Activated CD4-positive, alpha-beta T cell treated with anti-CD3 and anti-CD28 coated beads, Interleukin-2, amount 10 ng/mL, durations not matched to agents 7 days and 5 days (primary cell): ENCODE measurements around the gene GMNC. TPM values are rescaled to one million over a fixed set of nuclear protein-coding genes. Genes with fewer than 3 reads are reported as not detected.
A peak's percentile ranks its signal among the peaks of the same experiment; 100 is the strongest.
"Not testable (repeated sequence)": the region's sequence is repeated elsewhere in the genome, so short reads cannot be mapped to it uniquely, and the experiment has no call there.

Source experiments
- CTCF ChIA-PET: fragments of 350-600 bp; sonication (Branson Sonifier 250); formaldehyde crosslinking; loops from one replicate; lab custom pipeline; 2021; ENCODE audit warnings: antibody characterized with exemption; lab: Charles Lee
- POLR2A ChIA-PET: fragments of 350-600 bp; sonication (Branson Sonifier 250); formaldehyde crosslinking; loops from one replicate; lab custom pipeline; 2021; ENCODE audit warnings: antibody characterized with exemption; lab: Charles Lee
- DNase-seq: peaks from one replicate; pipeline ENCODE4 v3.0.0-alpha.2; 2020
- H3K27ac Mint-ChIP-seq: one replicate; pipeline ENCODE4 v1.8.0; 2021; ENCODE audit warnings: mild to moderate bottlenecking, moderate library complexity, mixed read lengths
- H3K27me3 Mint-ChIP-seq: one replicate; pipeline ENCODE4 v1.8.0; 2021; ENCODE audit warnings: mixed read lengths
- H3K36me3 Mint-ChIP-seq: one replicate; pipeline ENCODE4 v1.8.0; 2021; ENCODE audit warnings: low read depth, mixed read lengths
- H3K4me1 Mint-ChIP-seq: one replicate; pipeline ENCODE4 v1.8.0; 2021; ENCODE audit warnings: mixed read lengths
- H3K4me3 Mint-ChIP-seq: one replicate; pipeline ENCODE4 v1.8.0; 2021; ENCODE audit warnings: mild to moderate bottlenecking, moderate library complexity, mixed read lengths
- H3K9me3 Mint-ChIP-seq: one replicate; pipeline ENCODE4 v1.8.0; 2021; ENCODE audit warnings: mixed read lengths
- total RNA-seq, 2 experiments: library from RNA; stranded (reverse); gene quantifications; one replicate each; pipeline ENCODE4 v1.2.3, GENCODE V29; 2021

The GMNC gene, protein sequence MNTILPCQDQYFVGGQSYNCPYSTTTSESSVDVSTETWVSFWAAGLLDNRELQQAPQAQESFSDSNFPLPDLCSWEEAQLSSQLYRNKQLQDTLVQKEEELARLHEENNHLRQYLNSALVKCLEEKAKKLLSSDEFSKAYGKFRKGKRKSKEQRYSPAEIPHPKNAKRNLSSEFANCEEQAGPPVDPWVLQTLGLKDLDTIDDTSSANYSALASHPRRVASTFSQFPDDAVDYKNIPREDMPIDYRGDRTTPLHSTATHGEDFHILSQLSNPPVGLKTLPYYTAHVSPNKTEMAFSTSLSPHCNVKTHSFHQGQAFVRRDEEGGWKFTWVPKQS
- total RNA-seq: not detected

DNA sequence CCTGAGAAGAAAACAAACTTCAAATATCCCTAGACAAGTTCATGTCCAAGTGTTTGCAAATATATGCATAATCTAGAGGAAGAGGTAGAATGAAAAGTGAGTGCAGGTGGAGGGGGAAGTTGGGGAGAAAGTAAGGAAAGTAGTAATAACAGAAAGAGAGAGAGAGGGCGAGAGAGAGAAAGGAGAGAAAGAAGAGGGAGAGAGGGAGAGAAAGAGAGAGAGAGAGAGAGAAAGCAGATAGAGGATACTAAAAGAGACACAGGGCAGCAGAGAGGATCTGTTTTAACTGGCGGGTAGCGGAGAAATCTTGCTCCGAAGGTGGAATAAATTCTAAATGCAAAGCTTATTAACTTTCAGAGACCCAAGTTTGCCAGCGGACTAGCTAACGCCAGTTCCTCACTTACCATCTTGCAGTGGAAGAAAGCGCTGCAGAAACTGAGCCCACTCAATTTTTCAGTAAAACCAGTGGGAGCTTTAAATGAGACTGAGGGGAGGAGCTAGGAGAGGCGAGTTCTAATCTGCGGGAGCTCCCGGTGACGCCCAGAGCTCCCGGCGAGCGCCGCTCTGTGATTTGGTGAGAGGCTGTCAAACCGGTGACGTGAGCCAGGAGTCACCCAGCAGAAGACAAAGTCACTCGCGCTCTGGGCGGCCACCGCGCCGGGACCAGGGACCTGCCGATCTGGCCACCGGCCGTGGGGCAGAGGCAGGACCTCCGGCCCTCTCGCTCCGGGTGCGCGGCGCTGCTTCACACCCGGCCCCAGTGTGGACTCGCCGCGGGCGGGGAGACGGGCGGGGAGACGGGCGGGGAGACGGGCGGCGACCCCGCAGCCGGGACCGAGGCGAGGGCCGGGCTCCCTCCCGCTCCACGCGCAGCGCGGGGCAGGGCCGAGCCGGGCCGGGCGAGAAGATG lies at the start of gene GMNC:
TSS of gene GMNC (minus strand) at position 486 of the 910 bp plus-strand sequence. CDS start at position 407, 79 bp downstream.
- peak within 1 kb of the TSS; percentile 60 for H3K4me3 Mint-ChIP-seq
- H3K36me3 Mint-ChIP-seq: no peaks in the 10 kb centered on the region
- H3K27me3 Mint-ChIP-seq: peaks cover 39% of the 10 kb centered on the region
- POLR2A ChIA-PET: interaction anchor here (0.6 kb wide), 1 partner anchor 11 kb away, joined by 3 read pairs; no protein-coding TSS in a partner anchor
- H3K27ac Mint-ChIP-seq: no peak within 1 kb of the TSS
- CTCF ChIA-PET: no interaction called here
- no peaks in the 10 kb centered on the region for H3K9me3 Mint-ChIP-seq
- peak; percentile 40 for DNase-seq
- H3K4me1 Mint-ChIP-seq: peaks cover 9% of the 10 kb centered on the region

DNA sequence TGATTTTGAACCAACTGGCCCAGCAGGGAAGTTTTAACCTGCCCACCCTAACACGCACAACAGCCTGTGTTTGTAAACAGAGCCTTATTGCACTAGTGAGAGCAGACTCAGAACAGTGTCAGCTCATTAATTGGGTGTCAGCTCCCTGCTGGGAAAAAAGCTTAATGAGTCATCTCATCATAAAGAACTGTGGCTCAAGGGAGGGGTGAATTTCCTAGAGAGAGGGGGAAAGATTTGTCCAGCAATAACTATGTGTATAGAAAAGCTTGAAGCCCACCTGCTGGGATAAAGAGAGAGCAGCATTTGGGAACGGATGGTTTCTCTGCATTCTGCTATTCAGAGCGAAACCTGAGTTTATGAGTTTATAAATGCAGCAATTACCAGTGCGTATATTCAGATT lies 48.9 kb upstream of the GMNC start:
- Mint-ChIP-seq H3K27me3 (no peaks in the 10 kb centered on the region), H3K27ac (no peak overlapping the region), H3K9me3 (no peaks in the 10 kb centered on the region), H3K36me3 (no peaks in the 10 kb centered on the region), H3K4me3 (no peak overlapping the region), H3K4me1 (no peaks in the 10 kb centered on the region)
- CTCF ChIA-PET: no interaction called here
- POLR2A ChIA-PET: no interaction called here
- no peak for DNase-seq

DNA sequence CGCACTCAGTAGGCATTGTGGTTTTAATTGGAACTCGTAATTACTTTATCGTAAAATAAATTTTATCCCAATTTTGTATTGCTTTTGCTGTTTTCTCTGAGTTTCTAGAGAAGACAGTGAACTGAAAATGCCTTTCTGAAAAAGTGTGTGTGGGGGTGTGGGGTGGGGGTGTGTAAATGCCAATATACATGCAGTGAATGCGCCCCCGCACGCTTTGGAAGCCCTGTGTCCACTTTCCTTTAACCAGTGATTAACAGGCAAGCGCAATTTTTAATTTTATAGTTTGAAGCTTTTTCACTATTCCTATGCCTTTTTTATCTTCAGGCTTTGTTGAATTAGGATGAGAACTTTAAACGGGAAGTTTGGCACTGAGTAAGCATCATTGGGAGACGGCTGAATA lies 47.4 kb upstream of the GMNC start:
- no peak overlapping the region for H3K4me3 Mint-ChIP-seq
- H3K4me1 Mint-ChIP-seq: no peaks in the 10 kb centered on the region
- H3K27me3 Mint-ChIP-seq: no peaks in the 10 kb centered on the region
- CTCF ChIA-PET: no interaction called here
- H3K9me3 Mint-ChIP-seq: no peaks in the 10 kb centered on the region
- no peak for DNase-seq
- H3K36me3 Mint-ChIP-seq: no peaks in the 10 kb centered on the region
- no peak overlapping the region for H3K27ac Mint-ChIP-seq
- POLR2A ChIA-PET: no interaction called here

DNA sequence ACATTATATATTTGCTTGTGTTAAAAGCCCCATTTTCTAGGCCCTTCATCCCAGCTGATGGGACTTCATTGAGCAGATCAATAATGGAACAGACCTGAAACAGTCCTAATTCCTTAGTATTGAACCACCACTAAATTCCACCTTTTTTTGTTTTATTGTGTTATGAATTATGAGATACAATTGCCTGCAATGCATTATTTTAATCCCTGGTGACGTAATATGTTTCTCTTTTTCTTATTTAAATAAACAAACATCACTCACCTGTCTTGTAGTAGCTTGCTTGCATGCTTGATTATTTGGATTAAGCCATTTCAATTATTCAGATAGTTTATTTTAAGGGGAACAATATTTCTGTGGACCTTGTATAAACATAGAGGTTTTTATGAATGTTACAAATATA lies 40.7 kb upstream of the GMNC start:
- ChIA-PET POLR2A (no interaction called here), CTCF (no interaction called here)
- no peak overlapping the region for H3K4me3 Mint-ChIP-seq
- no peaks in the 10 kb centered on the region for H3K36me3 Mint-ChIP-seq
- H3K9me3 Mint-ChIP-seq: no peaks in the 10 kb centered on the region
- H3K27me3 Mint-ChIP-seq: no peaks in the 10 kb centered on the region
- H3K27ac Mint-ChIP-seq: no peak overlapping the region
- no peak for DNase-seq
- H3K4me1 Mint-ChIP-seq: no peaks in the 10 kb centered on the region

DNA sequence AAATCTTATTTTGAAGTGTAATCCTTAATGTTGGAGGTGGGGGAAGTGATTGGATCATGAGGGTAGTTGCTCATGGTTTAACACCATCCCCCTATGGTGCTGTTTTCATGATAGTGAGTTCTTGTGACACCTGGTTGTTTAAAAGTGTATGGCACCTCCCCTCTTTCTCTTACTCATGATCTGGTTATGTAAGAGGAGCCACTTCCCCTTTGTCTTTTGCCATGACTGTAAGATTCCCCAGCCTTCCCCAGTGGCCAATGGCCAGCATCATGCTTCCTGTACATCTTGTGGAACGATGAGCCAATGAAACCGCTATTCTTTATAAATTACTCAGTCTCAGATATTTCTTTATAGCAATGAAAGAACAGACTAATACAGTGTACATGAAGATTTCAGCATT lies 39.8 kb upstream of the GMNC start:
- ChIA-PET POLR2A (no interaction called here), CTCF (no interaction called here)
- Mint-ChIP-seq H3K27me3 (no peaks in the 10 kb centered on the region), H3K4me1 (no peaks in the 10 kb centered on the region), H3K27ac (no peak overlapping the region), H3K4me3 (no peak overlapping the region), H3K9me3 (no peaks in the 10 kb centered on the region), H3K36me3 (no peaks in the 10 kb centered on the region)
- DNase-seq: no peak

DNA sequence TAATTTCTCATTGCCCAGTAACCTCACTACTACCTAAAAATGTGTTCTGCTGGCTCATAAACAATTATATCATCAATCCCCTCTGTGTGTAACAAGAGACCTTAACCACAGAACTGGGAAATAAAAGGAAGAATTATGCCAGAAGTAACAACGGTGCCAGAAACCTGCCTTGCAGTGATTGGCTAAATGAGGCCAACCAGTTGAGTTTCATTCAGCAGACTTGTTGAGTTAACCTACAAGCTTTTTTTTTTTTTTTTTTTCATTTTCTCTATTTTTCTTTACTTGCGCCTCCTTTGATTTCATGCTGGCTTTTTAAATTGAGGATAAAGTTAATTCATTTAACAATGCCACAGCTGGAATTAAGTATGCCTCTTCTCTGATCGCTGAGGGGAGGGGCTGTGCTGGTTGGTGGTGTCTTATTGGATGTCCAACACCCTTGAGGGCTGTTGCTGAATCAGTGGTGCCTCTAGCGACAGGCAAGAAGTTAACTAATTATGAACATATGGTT lies 30.0 kb upstream of the GMNC start:
- CTCF ChIA-PET: no interaction called here
- Mint-ChIP-seq H3K27me3 (peaks cover 2% of the 10 kb centered on the region), H3K4me3 (no peak overlapping the region), H3K36me3 (no peaks in the 10 kb centered on the region), H3K27ac (no peak overlapping the region), H3K9me3 (no peaks in the 10 kb centered on the region), H3K4me1 (no peaks in the 10 kb centered on the region)
- POLR2A ChIA-PET: no interaction called here
- DNase-seq: no peak

DNA sequence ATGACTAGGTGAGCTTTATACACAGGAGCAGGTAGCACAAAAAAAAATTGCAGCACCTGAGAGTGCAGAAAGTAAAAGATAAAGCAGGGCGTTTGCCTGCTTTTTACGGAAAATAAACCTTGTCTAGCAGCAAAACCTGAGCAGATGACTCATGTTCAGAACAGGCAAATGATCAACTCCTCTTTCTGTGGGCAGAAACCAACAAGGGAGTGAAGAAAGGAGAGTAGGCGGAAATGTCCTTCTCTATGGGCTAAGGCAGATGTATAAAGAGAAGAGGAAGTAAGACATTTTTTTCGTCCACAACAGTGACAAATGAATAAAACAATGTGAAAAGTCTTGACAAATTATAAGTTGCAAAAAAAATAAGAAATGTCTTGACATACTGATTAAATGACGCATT lies 24.5 kb upstream of the GMNC start:
- H3K9me3 Mint-ChIP-seq: no peaks in the 10 kb centered on the region
- CTCF ChIA-PET: no interaction called here

DNA sequence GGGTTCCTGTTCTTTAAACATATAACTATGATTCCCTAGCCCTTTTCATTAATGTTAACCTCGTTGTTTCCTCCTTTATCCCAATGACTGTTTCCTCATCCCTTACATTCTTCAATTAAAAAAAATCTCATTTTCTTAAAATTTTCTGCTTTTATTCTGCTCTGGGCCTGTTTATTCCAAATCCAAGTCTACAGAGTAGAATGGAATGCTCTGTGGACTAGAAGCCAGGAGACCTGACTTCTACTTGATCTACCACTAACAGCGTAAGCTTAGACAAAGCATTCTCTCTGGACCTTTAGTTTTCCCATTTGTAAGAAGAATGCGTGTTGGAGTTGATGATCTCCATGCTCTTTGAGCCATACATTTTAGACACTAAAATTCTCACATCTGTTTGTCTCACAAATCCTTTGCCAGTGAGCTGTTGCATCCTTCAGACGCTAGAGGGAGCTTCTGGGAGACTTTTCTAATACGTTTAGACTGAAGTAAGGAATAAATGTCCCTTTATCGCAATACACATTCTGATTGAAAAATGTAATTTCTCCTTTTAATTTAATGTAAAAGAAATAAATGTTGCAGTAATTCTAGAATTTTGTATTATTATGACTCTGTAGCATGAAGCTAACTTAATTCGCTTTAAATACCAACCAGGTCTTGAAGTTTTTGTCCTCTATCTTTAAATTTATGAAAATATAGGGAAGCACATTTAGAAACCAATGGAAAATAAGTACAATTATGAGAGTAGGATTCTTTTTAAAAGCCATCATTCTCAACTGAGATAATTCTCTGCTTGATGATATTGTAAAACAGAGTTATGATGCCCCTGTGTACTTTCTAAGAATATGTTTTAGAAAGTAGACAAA lies 21.7 kb upstream of the GMNC start:
- CTCF ChIA-PET: no interaction called here
- Mint-ChIP-seq H3K4me3 (no peak overlapping the region), H3K27ac (no peak overlapping the region), H3K36me3 (no peaks in the 10 kb centered on the region), H3K4me1 (no peaks in the 10 kb centered on the region), H3K9me3 (no peaks in the 10 kb centered on the region), H3K27me3 (no peaks in the 10 kb centered on the region)
- POLR2A ChIA-PET: no interaction called here
- peak; percentile 36 for DNase-seq

More for the DNA sequence above, 24.5 kb upstream of the GMNC start:
- POLR2A ChIA-PET: no interaction called here
- H3K27me3 Mint-ChIP-seq: peaks cover 2% of the 10 kb centered on the region
- no peak overlapping the region for H3K4me3 Mint-ChIP-seq
- no peak overlapping the region for H3K27ac Mint-ChIP-seq
- no peak for DNase-seq
- no peaks in the 10 kb centered on the region for H3K36me3 Mint-ChIP-seq
- H3K4me1 Mint-ChIP-seq: no peaks in the 10 kb centered on the region

DNA sequence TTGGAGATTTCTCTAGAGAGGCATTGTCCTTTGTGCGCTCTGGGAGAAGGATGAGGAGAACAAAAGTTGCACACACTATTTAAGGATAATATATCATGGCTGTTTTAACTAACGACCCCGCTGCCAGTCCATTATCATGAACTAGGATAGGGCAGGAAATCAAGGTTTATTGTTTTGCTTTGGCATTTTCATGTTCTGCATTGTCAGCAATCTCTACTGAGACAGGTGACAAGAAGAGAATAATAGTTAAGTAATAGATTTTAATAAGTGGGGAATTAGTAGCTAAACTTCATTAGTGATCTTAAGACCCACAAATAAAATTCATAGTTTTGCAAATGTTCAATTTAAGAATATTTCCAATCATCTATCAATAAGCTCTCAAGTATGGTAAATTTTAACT lies 20.6 kb upstream of the GMNC start:
- DNase-seq: no peak
- Mint-ChIP-seq H3K4me1 (no peaks in the 10 kb centered on the region), H3K27ac (no peak overlapping the region), H3K9me3 (no peaks in the 10 kb centered on the region), H3K4me3 (no peak overlapping the region), H3K27me3 (no peaks in the 10 kb centered on the region), H3K36me3 (no peaks in the 10 kb centered on the region)
- ChIA-PET POLR2A (no interaction called here), CTCF (interaction anchor here (0.6 kb wide), 1 partner anchor 528 kb away, joined by 3 read pairs; no protein-coding TSS in a partner anchor)

DNA sequence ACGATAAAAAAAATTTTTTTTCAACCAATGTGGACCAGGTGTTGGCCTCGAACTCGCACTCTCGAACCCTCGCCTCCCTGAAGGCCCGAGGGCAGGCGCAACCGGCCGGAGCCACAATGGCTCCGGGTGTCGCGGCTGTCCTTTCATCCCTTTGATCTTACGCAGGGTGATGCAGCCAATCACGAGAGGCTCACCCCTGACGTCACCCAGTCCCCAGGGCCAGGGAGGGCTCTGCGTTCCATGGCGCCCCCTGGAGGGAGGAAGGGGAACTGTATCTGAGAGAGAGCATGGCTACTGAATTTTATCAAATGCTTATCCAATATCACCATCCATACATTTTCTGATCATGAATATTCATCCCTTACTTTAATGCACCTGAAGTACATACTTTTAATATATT lies 15.4 kb upstream of the GMNC start:
- no peak for DNase-seq
- CTCF ChIA-PET: no interaction called here
- no peaks in the 10 kb centered on the region for H3K9me3 Mint-ChIP-seq

DNA sequence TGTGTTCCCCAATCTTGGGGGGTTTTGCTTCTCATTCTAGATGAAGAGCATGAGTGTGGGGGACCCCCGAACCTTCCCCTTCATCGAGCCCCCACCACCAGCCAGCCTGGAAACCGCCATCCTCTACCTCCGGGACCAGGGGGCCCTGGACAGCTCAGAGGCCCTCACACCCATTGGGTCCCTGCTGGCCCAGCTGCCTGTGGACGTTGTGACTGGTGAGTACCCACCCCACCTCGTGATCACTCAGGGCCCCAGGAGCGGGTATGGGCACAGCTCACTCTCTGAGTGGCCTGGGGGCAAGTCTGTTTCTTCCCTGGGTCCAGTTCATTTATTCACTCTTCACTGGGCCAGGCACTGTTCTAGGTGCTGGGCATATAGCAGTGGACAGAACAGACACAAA lies 13.9 kb upstream of the GMNC start:
- H3K27ac Mint-ChIP-seq, POLR2A ChIA-PET, H3K27me3 Mint-ChIP-seq, H3K4me1 Mint-ChIP-seq, H3K4me3 Mint-ChIP-seq, H3K36me3 Mint-ChIP-seq, DNase-seq, CTCF ChIA-PET, H3K9me3 Mint-ChIP-seq: not testable (repeated sequence)

More for the DNA sequence above, 15.4 kb upstream of the GMNC start:
- no peaks in the 10 kb centered on the region for H3K4me1 Mint-ChIP-seq
- no peak overlapping the region for H3K27ac Mint-ChIP-seq
- POLR2A ChIA-PET: no interaction called here
- H3K36me3 Mint-ChIP-seq: no peaks in the 10 kb centered on the region
- no peaks in the 10 kb centered on the region for H3K27me3 Mint-ChIP-seq
- H3K4me3 Mint-ChIP-seq: no peak overlapping the region

DNA sequence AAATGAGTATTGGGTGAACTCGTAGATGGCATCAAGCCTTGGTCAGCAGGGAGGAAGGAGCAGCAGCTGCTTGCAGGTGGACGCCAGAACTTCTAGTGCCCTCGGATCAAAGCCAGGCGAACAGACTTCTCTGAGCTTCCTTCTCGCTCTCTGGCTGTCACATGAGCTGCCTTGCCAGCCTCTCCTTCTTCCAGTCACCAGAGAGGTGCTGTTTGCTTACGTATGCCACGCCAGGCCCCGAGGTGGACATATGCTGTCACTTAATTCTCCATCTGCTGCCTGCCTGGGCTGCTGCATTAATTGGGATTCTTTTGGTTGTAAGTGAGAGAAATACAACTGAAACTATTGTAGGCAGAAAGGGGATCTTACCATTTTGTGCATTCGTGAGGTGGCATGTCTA lies 12.6 kb upstream of the GMNC start:
- H3K4me1 Mint-ChIP-seq, H3K9me3 Mint-ChIP-seq, H3K4me3 Mint-ChIP-seq, H3K27me3 Mint-ChIP-seq, H3K27ac Mint-ChIP-seq, POLR2A ChIA-PET, H3K36me3 Mint-ChIP-seq, CTCF ChIA-PET, DNase-seq: not testable (repeated sequence)
